Ureter (tissue), 1 donor: Measurements from ENCODE around the gene CKS1B. TPM values are rescaled to one million over a fixed set of nuclear protein-coding genes. Genes with fewer than 3 reads are reported as not detected.

Experiments
- DNase-seq: peaks from one replicate; pipeline ENCODE4 v3.0.0-alpha.2; 2020; ENCODE audit warnings: low spot score
- total RNA-seq: library from RNA; stranded (reverse); gene quantifications from one replicate; pipeline ENCODE4 v1.2.4, GENCODE V29; 2023
- donor health status: DM: yes; HTN: yes; CAD: no.

The CKS1B gene
- total RNA-seq, 1 donor from 2014 or later, result 24.8 TPM

GRCh38 chr1:155014709-155015508, 40.4 kb downstream of the CKS1B start:
- DNase-seq, result no peak

GRCh38 chr1:155015527-155016230, 41.2 kb downstream of the CKS1B start:
- no peak for DNase-seq

GRCh38 chr1:155016231-155016831, 41.9 kb downstream of the CKS1B start:
- no peak for DNase-seq

- peak; percentile 94 for DNase-seq
These were observed 42.8 kb downstream of the CKS1B start for GRCh38 chr1:155017041-155017945.

GRCh38 chr1:155017946-155018316, 43.5 kb downstream of the CKS1B start:
- no peak for DNase-seq

- no peak for DNase-seq
These were observed 44.3 kb downstream of the CKS1B start for GRCh38 chr1:155018617-155019348.

GRCh38 chr1:155019377-155020245, 45.1 kb downstream of the CKS1B start:
- DNase-seq, result no peak

- no peak for DNase-seq
These were observed 47.9 kb downstream of the CKS1B start for GRCh38 chr1:155022136-155022926.

GRCh38 chr1:155022927-155023236, 48.4 kb downstream of the CKS1B start:
- no peak for DNase-seq

GRCh38 chr1:155023627-155024026, 49.1 kb downstream of the CKS1B start:
- no peak for DNase-seq

GRCh38 chr1:155024315-155024714, 49.8 kb downstream of the CKS1B start:
- DNase-seq, result no peak

- no peak for DNase-seq
These were observed 51.7 kb downstream of the CKS1B start for GRCh38 chr1:155026154-155026553.

- no peak for DNase-seq
These were observed 52.1 kb downstream of the CKS1B start for GRCh38 chr1:155026588-155026987.

Other genes starting within 250 kb of the CKS1B start
- gene KCNN3, start 104.4 kb upstream of the CKS1B start, total RNA-seq, result 5.4 TPM
- 41.8 TPM for gene PMVK, start 38.0 kb upstream of the CKS1B start, total RNA-seq
- 71.2 TPM for gene PBXIP1, start 18.6 kb upstream of the CKS1B start, total RNA-seq
- gene PYGO2, start 12.9 kb upstream of the CKS1B start, total RNA-seq, result 35.8 TPM
- gene SHC1, start 3.9 kb upstream of the CKS1B start, total RNA-seq, result 216 TPM
- gene FLAD1, start 8.7 kb downstream of the CKS1B start, total RNA-seq, result 48.3 TPM
- 0.94 TPM for gene LENEP, start 18.9 kb downstream of the CKS1B start, total RNA-seq
- 92.8 TPM for gene ZBTB7B, start 28.1 kb downstream of the CKS1B start, total RNA-seq
- gene DCST2, start 59.1 kb downstream of the CKS1B start, total RNA-seq, result 1.2 TPM
- gene DCST1, start 59.1 kb downstream of the CKS1B start, total RNA-seq, result not detected
- gene ADAM15, start 76.6 kb downstream of the CKS1B start, total RNA-seq, result 152 TPM
- 11.2 TPM for gene EFNA4, start 89.1 kb downstream of the CKS1B start, total RNA-seq
- gene EFNA3, start 104.2 kb downstream of the CKS1B start, total RNA-seq, result 1.1 TPM
- gene EFNA1, start 153.2 kb downstream of the CKS1B start, total RNA-seq, result 111 TPM
- 63.4 TPM for gene SLC50A1, start 161.2 kb downstream of the CKS1B start, total RNA-seq
- 75.4 TPM for gene DPM3, start 165.8 kb downstream of the CKS1B start, total RNA-seq
- 293 TPM for gene KRTCAP2, start 198.6 kb downstream of the CKS1B start, total RNA-seq
- 1.6 TPM for gene TRIM46, start 199.2 kb downstream of the CKS1B start, total RNA-seq
- 54.6 TPM for gene THBS3, start 233.2 kb downstream of the CKS1B start, total RNA-seq
- 31.6 TPM for gene MTX1, start 234.0 kb downstream of the CKS1B start, total RNA-seq